Endothelial cell of umbilical vein (primary cell): ENCODE measurements around the gene VAV2.

Experiments
- CTCF ChIP-seq, 2 donors: IDR thresholded peaks; 1 replicate in 1 of 2; 2 replicates in 1 of 2; pipeline ENCODE4 v1.5.1; 2011; ENCODE audit warnings: low read length in 2 of 2, mild to moderate bottlenecking in 2 of 2, moderate library complexity in 2 of 2, control low read depth in 1 of 2, inconsistent platforms in 1 of 2, low read depth in 1 of 2; ENCODE audit not compliant: insufficient read depth in 1 of 2; ENCODE audit errors: extremely low read depth in 1 of 2
- EZH2 ChIP-seq: IDR thresholded peaks from 2 replicates; pipeline ENCODE4 v1.6.1; 2012; ENCODE audit warnings: borderline replicate concordance, low read depth, mild to moderate bottlenecking, moderate library complexity, low read length, inconsistent platforms; ENCODE audit not compliant: severe bottlenecking
- JUN ChIP-seq: IDR thresholded peaks from 2 replicates; pipeline ENCODE4 v1.6.1; 2011; ENCODE audit warnings: borderline replicate concordance, low read depth; ENCODE audit not compliant: insufficient read length, insufficient read depth
- MAX ChIP-seq: IDR thresholded peaks from 2 replicates; pipeline ENCODE4 v1.6.1; 2011; ENCODE audit not compliant: insufficient read depth, insufficient read length
- POLR2A ChIP-seq: IDR thresholded peaks from 2 replicates; pipeline ENCODE4 v1.6.1; 2012; ENCODE audit warnings: low read depth, mild to moderate bottlenecking, control low read depth, low read length
- POLR2AphosphoS5 ChIP-seq: IDR thresholded peaks from 2 replicates; pipeline ENCODE4 v1.6.1; 2012; ENCODE audit warnings: low read depth, mild to moderate bottlenecking, control low read depth, low read length, moderate library complexity; ENCODE audit not compliant: insufficient read depth

- TF ChIP-seq CTCF (IDR thresholded peaks at IDR 0.05; ENCODE audit: extremely low read depth in 1 of 2, insufficient read depth in 1 of 2, low read depth in 1 of 2, low read length in 2 of 2) (no peak), EZH2 (no peak), POLR2A (no peak), MAX (no peak), JUN (no peak), POLR2AphosphoS5 (no peak)
Observed at GRCh38 chr9:133917375-133917774, 74.7 kb downstream of the VAV2 start.
